Hepatocyte (in vitro differentiated cells): Measurements from ENCODE around the gene CCR3. TPM values are rescaled to one million over a fixed set of nuclear protein-coding genes. Genes with fewer than 3 reads are reported as not detected.

ENCODE experiments used
- DNase-seq: peaks from one replicate; pipeline ENCODE4 v3.0.0-alpha.2; 2016; ENCODE audit warnings: low spot score
- H2AFZ ChIP-seq: fragments of 200-600 bp; sonication (generic); 2 replicates; pipeline ENCODE4 v1.6.0; 2016; ENCODE audit warnings: antibody characterized with exemption, mild to moderate bottlenecking
- H3K27ac ChIP-seq: fragments of 200-600 bp; sonication (generic); 2 replicates; pipeline ENCODE4 v1.5.1; 2016; ENCODE audit warnings: mild to moderate bottlenecking
- H3K27me3 ChIP-seq: fragments of 200-600 bp; sonication (generic); 2 replicates; pipeline ENCODE4 v1.6.1; 2016
- H3K36me3 ChIP-seq: fragments of 200-600 bp; sonication (generic); replicated peaks from 2 replicates; pipeline ENCODE4 v1.5.1; 2016; ENCODE audit warnings: low read depth; ENCODE audit not compliant: insufficient read depth
- H3K4me1 ChIP-seq: fragments of 200-600 bp; sonication (generic); 2 replicates; pipeline ENCODE4 v1.5.1; 2016; ENCODE audit warnings: mild to moderate bottlenecking, moderate library complexity; ENCODE audit not compliant: insufficient read depth
- H3K4me2 ChIP-seq: fragments of 200-600 bp; sonication (generic); 2 replicates; pipeline ENCODE4 v1.6.0; 2016
- H3K4me3 ChIP-seq: fragments of 200-600 bp; sonication (generic); 2 replicates; pipeline ENCODE4 v1.5.1; 2016; ENCODE audit warnings: mild to moderate bottlenecking
- H3K79me2 ChIP-seq: fragments of 200-600 bp; sonication (generic); 2 replicates; pipeline ENCODE4 v1.6.0; 2017; ENCODE audit warnings: mild to moderate bottlenecking
- H3K9me2 ChIP-seq: fragments of 200-600 bp; sonication (generic); replicated peaks from 2 replicates; pipeline ENCODE4 v1.6.0; 2017; ENCODE audit warnings: mild to moderate bottlenecking; ENCODE audit not compliant: insufficient read depth
- H3K9me3 ChIP-seq: fragments of 200-600 bp; sonication (generic); 2 replicates; pipeline ENCODE4 v1.5.1; 2016; ENCODE audit warnings: low read depth, mild to moderate bottlenecking
- H4K20me1 ChIP-seq: fragments of 200-600 bp; sonication (generic); 2 replicates; pipeline ENCODE4 v1.6.0; 2016; ENCODE audit warnings: mild to moderate bottlenecking; ENCODE audit not compliant: insufficient read depth, poor library complexity, severe bottlenecking
- EZH2 ChIP-seq: fragments of 200-600 bp; sonication (generic); IDR thresholded peaks from 2 replicates; pipeline ENCODE4 v1.6.1; 2016; ENCODE audit warnings: antibody characterized with exemption, mild to moderate bottlenecking, borderline replicate concordance
- EZH2phosphoT487 ChIP-seq: fragments of 200-600 bp; sonication (generic); IDR thresholded peaks from one replicate; pipeline ENCODE4 v1.6.1; 2018; ENCODE audit warnings: antibody characterized with exemption, mild to moderate bottlenecking, low read depth, moderate library complexity; ENCODE audit not compliant: unreplicated experiment, severe bottlenecking
- WGBS: methylation state at CpG from one replicate; pipeline ENCODE4 v1.1.6; 2016; ENCODE audit warnings: low lambda C conversion rate; ENCODE audit errors: missing lambda C conversion rate; 5-methylcytosine and 5-hydroxymethylcytosine counted together
- polyA plus RNA-seq: library from polyadenylated mRNA; unstranded; fragments of >200 nt; fragmentation: Nextera tagmentation; extraction: Ambion mirVana; gene quantifications from 2 replicates; pipeline ENCODE4 v1.2.1, GENCODE V29; 2016
- total RNA-seq: library from RNA; depleted of rRNA; stranded (reverse); fragments of >200 nt; gene quantifications from 2 replicates; pipeline ENCODE4 v1.2.3, GENCODE V29; 2014
- TF ChIP-seq, protein P1 (sequence below): fragments of 200-600 bp; sonication (generic); IDR thresholded peaks from 2 replicates; pipeline ENCODE4 v1.5.1; 2016; ENCODE audit warnings: antibody characterized with exemption, mild to moderate bottlenecking; ENCODE audit not compliant: poor library complexity

CCR3 gene
- total and polyA plus RNA-seq, 2 experiments from 2014 or later = 0.12 TPM; not detected in 1

GRCh38 chr3:46289551-46289950 is 47.3 kb downstream of the CCR3 start:
- Histone ChIP-seq H3K4me2 (no peak overlapping the region), H3K9me2 (no peaks in the 10 kb centered on the region), H3K4me1 (no peaks in the 10 kb centered on the region), H4K20me1 (no peaks in the 10 kb centered on the region), H3K9me3 (no peaks in the 10 kb centered on the region), H3K27me3 (no peaks in the 10 kb centered on the region), H3K79me2 (no peaks in the 10 kb centered on the region), H3K36me3 (no peaks in the 10 kb centered on the region), H2AFZ (no peak overlapping the region), H3K4me3 (no peak overlapping the region), H3K27ac (no peak overlapping the region)
- 95% methylated on average over 1 of the region's 1 CpG for WGBS
- DNase-seq = no peak
- TF ChIP-seq EZH2phosphoT487 = no peak
- TF ChIP-seq EZH2 = no peak
- TF ChIP-seq, protein P1, sequence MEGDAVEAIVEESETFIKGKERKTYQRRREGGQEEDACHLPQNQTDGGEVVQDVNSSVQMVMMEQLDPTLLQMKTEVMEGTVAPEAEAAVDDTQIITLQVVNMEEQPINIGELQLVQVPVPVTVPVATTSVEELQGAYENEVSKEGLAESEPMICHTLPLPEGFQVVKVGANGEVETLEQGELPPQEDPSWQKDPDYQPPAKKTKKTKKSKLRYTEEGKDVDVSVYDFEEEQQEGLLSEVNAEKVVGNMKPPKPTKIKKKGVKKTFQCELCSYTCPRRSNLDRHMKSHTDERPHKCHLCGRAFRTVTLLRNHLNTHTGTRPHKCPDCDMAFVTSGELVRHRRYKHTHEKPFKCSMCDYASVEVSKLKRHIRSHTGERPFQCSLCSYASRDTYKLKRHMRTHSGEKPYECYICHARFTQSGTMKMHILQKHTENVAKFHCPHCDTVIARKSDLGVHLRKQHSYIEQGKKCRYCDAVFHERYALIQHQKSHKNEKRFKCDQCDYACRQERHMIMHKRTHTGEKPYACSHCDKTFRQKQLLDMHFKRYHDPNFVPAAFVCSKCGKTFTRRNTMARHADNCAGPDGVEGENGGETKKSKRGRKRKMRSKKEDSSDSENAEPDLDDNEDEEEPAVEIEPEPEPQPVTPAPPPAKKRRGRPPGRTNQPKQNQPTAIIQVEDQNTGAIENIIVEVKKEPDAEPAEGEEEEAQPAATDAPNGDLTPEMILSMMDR = no peak

GRCh38 chr3:46289966-46290365 is 47.7 kb downstream of the CCR3 start:
- no peaks in the 10 kb centered on the region for H3K9me3 ChIP-seq
- H3K36me3 ChIP-seq = no peaks in the 10 kb centered on the region
- no peak overlapping the region for H3K4me2 ChIP-seq
- H3K27ac ChIP-seq = no peak overlapping the region
- WGBS = 92% methylated on average over 2 of the region's 2 CpGs
- DNase-seq = no peak
- no peaks in the 10 kb centered on the region for H3K27me3 ChIP-seq
- no peaks in the 10 kb centered on the region for H3K79me2 ChIP-seq
- no peak overlapping the region for H3K4me3 ChIP-seq
- H4K20me1 ChIP-seq = no peaks in the 10 kb centered on the region
- H3K9me2 ChIP-seq = no peaks in the 10 kb centered on the region
- no peak overlapping the region for H2AFZ ChIP-seq
- no peak for TF ChIP-seq EZH2
- TF ChIP-seq EZH2phosphoT487 = no peak
- TF ChIP-seq, protein P1 = no peak
- no peaks in the 10 kb centered on the region for H3K4me1 ChIP-seq

GRCh38 chr3:46291046-46291445 is 48.8 kb downstream of the CCR3 start:
- WGBS = 65% methylated on average over 2 of the region's 2 CpGs
- no peak overlapping the region for H3K4me3 ChIP-seq
- no peaks in the 10 kb centered on the region for H3K36me3 ChIP-seq
- H4K20me1 ChIP-seq = no peaks in the 10 kb centered on the region
- no peak overlapping the region for H2AFZ ChIP-seq
- DNase-seq = no peak
- no peaks in the 10 kb centered on the region for H3K27me3 ChIP-seq
- no peak overlapping the region for H3K4me2 ChIP-seq
- H3K4me1 ChIP-seq = no peaks in the 10 kb centered on the region
- no peaks in the 10 kb centered on the region for H3K9me3 ChIP-seq
- TF ChIP-seq EZH2phosphoT487 (no peak), EZH2 (no peak)
- TF ChIP-seq, protein P1 = no peak
- H3K27ac ChIP-seq = no peak overlapping the region
- H3K79me2 ChIP-seq = no peaks in the 10 kb centered on the region
- no peaks in the 10 kb centered on the region for H3K9me2 ChIP-seq
